Embryonic facial prominence (tissue), 1 donor: Measurements from ENCODE around the gene MLANA.

Experiments used
- DNase-seq: peaks from one replicate; pipeline ENCODE4 v3.0.0-alpha.2; 2016; ENCODE audit errors: extremely low spot score

Gene MLANA

DNA sequence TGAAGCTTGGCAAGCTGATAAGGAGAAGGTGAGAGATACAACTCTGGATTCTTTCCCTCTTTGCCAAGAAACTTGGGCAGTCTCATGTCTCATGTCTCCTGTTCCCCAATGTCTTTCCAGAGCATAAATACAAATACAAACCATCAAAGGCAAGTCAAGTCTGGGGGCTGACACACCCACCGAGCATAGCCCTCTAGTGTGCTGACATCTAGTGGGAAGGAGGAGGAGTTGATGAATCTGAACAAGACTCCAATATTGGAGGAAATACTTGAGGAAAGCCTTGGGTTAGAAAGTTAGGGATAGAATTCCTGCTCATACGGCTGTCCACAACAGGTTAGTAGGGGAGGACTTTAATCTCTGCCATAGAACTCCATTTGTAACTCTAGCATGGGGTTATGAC lies 8.6 kb downstream of the MLANA start:
- DNase-seq = no peak

GRCh38 chr9:5900622-5901021 lies 9.9 kb downstream of the MLANA start:
- no peak for DNase-seq

GRCh38 chr9:5902377-5902776 lies 11.7 kb downstream of the MLANA start:
- DNase-seq = no peak

DNA sequence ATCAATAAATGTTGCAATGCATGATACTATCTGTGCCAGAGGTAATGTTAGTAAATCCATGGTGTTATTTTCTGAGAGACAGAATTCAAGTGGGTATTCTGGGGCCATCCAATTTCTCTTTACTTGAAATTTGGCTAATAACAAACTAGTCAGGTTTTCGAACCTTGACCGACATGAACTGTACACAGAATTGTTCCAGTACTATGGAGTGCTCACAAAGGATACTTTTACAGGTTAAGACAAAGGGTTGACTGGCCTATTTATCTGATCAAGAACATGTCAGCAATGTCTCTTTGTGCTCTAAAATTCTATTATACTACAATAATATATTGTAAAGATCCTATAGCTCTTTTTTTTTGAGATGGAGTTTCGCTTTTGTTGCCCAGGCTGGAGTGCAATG lies 18.2 kb downstream of the MLANA start:
- no peak for DNase-seq

GRCh38 chr9:5909976-5910375 lies 19.3 kb downstream of the MLANA start:
- no peak for DNase-seq

- DNase-seq = no peak
Measured at GRCh38 chr9:5910413-5911057, 19.8 kb downstream of the MLANA start.

GRCh38 chr9:5915438-5915837 lies 24.7 kb downstream of the MLANA start:
- DNase-seq = no peak

GRCh38 chr9:5917273-5917672 lies 26.6 kb downstream of the MLANA start:
- DNase-seq = no peak

DNA sequence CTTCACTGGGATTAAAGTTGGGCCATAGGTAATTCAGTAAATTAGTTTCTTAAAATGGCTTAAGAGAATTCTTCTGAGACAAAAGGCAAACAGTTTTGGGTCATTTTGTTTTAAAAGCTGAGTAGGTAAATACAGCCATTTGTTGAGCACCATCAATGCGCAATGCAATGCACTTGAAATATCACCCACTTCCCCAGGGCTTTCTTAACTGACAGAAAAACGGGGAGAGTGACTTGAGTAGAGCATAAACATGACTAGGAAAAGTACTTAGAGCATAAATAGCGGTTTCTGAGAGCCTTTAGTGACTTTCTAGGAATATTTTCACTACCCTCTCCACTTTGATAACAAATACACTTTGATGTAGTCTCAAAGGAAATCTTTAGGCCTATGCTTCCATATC lies 27.2 kb downstream of the MLANA start:
- no peak for DNase-seq

- DNase-seq = no peak
Measured at GRCh38 chr9:5918460-5918859, 27.8 kb downstream of the MLANA start.

- no peak for DNase-seq
Measured at GRCh38 chr9:5920860-5921328, 30.2 kb downstream of the MLANA start.

- DNase-seq = no peak
Measured at GRCh38 chr9:5922192-5922591, 31.5 kb downstream of the MLANA start.

GRCh38 chr9:5931657-5932056 lies 41.0 kb downstream of the MLANA start:
- DNase-seq = no peak

DNA sequence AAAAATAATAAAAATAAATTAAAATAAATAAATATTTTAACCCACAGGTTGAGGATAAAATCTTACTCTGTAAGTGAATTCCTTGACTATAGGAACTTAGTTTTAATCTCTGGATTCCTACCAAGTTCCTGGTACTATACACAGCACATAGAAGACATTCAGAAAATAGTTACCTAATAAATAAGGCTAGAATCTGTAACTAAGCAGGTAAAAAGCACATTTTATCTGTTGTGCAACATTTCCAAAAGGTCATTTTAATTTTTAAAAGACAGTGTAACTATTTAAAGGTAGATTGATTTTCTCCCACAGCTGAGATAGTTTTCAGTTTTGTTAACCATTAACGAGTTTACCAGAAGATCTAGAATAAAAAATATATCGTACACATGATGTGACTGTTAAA lies 47.8 kb downstream of the MLANA start:
- no peak for DNase-seq

DNA sequence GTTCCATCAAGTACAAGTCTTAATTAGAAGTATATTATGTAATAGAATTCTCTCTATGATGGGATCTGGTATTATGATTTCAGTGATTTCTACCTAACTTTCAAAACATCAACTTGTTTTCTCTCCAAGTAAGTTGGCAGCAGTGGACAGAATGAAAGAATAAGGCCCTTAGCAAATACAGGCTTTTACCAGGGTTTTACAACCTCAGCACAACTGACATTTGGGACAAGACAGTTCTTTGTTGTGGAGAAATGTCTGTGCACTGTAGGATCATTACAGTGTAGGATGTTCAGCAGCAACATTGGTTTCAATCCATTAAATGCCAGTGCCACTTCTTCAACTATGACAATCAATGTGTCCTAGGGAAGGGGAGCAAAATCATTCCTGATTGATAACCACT lies 48.8 kb downstream of the MLANA start:
- DNase-seq = no peak

DNA sequence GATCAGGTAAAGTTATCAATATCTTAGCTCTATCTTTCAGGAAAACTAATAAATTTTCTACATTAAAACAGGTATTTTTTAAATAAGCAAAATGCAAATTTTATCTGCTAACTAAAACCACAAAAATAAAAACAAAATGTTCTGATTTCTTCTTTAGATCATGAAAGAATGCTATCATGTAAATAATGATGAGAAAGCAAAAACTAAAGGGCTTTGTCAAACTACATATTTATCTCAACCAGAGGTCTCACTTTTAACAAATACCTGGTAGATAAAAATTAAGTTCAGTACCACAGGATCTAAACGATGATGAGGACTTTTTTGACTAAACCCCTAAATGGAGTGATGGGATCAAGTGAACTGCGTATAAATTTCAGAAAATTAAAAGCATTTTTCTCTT lies 50.5 kb downstream of the MLANA start:
- no peak for DNase-seq

DNA sequence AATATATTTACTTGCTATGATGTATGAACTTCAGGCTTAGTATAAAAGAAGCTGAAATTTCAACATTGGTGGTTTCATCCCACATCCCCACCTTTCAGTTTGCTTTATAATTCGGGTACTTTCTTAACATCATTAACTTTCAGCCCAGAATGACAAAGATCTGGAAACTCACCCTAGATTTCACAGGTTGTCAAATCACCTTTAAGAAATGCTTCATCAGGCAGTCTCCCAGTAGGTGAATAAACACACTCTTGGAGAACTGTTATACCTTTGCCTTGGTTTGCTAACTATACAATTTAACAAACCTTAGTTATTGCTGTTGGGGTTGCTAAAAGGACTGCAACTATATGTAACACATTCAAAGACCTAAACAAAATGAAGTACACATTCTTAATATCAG lies 54.4 kb downstream of the MLANA start:
- no peak for DNase-seq

DNA sequence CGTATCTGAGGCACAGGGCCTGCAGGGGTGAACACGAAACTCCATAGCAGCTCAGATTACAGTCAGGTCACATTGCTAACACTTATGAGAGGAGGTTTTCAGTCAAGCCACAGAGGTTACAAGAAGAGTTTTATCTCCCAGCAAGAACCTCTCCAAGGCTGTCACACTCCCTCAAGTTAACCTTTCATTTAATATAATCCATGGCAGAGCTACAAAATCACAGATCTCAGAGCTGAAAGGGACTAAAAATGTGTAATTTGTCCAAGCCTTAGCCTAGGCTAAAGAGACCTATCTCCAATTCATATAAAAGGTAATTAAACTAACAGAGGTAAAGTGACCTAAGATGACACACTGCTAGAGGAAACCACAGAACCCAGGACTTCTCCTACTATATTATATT lies 57.2 kb downstream of the MLANA start:
- DNase-seq = no peak

DNA sequence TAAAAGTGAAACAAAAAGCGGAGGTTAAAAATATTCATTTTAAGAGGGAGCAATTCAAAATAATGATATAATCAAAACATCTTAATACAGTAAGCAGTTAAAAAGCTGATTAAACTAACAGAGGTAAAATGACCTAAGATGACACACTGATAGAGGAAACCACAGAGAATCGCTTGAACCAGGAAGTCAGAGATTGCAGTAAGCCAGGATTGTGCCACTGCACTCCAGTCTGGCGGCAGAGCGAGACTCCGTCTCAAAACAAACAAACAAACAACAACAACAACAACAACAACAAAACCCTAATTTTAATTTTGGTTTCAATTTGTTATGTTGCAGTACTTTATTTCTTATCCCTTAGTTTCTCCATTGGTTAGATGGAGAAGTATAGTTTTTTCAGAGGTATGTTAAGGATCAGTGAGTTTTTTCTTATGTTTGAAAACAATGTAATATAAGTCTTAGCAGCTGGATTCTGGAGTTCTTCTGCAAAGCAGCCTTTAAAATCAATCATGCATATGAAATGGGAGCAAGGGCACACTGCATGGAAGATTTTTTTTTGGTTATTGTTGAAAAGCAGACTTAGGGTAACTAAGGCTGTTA lies 58.5 kb downstream of the MLANA start:
- no peak for DNase-seq

DNA sequence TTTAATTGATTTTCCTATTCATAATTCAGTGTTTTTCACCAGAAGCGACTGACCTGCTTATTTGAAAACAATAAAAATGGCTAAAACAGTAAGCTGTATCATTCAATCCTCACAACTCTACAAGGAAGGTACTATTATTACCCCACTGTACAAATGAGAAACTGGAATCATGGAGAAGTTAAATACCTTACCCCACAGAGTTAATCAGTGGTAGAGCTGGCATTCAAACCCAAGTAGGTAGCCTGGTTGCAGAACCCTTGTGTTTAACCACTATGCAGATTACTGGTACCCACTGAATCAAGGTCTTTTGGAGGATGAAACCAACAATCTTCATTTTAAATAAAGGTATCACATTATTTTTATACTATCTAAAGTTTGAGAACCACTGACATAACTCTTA lies 59.6 kb downstream of the MLANA start:
- no peak for DNase-seq

- DNase-seq = no peak
Measured at GRCh38 chr9:5951686-5952211, 61.1 kb downstream of the MLANA start.

GRCh38 chr9:5953743-5954707 lies 63.3 kb downstream of the MLANA start:
- no peak for DNase-seq
